ENCODE measurements around the gene UPK2.

- TF ChIP-seq CTCF (conservative IDR thresholded peaks at IDR 0.05; ENCODE audit: low read length) (no peak), EZH2phosphoT487 (IDR thresholded peaks at IDR 0.05; ENCODE audit: borderline replicate concordance) (no peak)
Observed at GRCh38 chr11:118988280-118988679, 32.2 kb downstream of the UPK2 start.

All from Loucy (cell line).